ENCODE data around the gene UTP4.
"Not testable (repeated sequence)": the region's sequence is repeated elsewhere in the genome, so short reads cannot be mapped to it uniquely, and the experiment has no call there.

UTP4 gene

DNA sequence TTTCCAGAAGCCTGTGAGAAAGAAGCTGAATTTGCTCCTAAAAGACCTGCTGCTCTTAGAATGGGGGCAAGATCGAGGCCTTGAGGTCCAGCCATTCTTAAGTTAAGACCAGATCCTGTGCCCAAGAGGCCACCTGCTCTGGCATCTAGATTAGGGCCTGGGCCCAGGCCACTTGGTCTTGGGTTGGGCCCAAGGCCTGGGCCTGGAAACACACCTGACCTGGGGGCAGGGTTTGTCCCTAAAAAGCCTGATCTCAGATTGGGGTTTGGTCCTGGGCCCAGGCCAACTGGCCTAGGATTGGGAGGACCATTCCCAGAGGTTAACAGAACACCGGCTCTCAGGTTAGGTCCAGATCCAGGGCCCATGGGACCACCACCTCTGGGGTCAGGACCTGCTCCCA lies 12.9 kb upstream of the UTP4 start:
- Histone ChIP-seq H3K9ac (ENCODE audit: low read depth, low read length, poor library complexity) (no peak overlapping the region), H3K36me3 (replicated peaks in 1 of 2; ENCODE audit: control insufficient read depth in 2 of 2, insufficient read depth in 2 of 2, low read length in 2 of 2) (peaks cover 55 to 97% of the 10 kb centered on the region in 2 donors)

DNA sequence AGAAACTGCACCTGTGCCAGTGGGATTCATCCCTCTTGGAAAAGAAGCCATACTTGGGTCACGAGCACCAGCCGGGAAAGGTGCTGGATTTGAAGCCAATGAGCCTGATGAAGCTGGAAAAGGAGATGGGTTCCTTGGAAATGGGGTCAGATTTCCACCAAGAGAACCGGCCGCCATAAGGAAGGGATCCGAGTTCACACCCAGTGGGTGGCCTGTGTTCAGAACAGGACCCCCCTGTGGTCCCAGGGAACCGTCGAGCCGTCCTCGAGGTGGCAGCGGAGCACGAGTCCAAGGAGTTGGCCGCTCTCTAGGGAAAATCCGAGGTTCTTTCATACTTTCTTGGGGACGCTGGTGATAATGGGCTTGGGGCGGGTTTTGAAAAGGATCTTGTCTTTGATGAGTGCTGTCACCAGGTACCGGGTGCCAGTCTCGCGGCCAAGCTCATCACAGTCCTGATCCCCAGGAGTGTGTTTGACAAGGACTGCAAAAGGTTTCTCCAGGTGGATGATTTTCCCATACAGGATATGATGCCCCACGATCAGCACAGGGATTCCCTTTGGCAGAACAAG lies 12.3 kb upstream of the UTP4 start:
- no peak overlapping the region for H3K14ac ChIP-seq (ENCODE audit: low read length)
- no CpG with 5 or more reads among the region's 19 CpGs for WGBS, 2 donors (ENCODE audit: extremely low coverage in 2 of 2, insufficient read length in 2 of 2, insufficient replicate concordance in 1 of 2)
- no peak overlapping the region for H2BK5ac ChIP-seq (ENCODE audit: low read length)
- peaks cover 3% of the 10 kb centered on the region for H3K79me1 ChIP-seq (ENCODE audit: low read depth, low read length)
- no peaks in the 10 kb centered on the region for H3K27me3 ChIP-seq (ENCODE audit: control insufficient read depth in 3 of 3, insufficient read depth in 3 of 3, low read depth in 1 of 3, low read length in 3 of 3)
- peaks cover 0 to 17% of the 10 kb centered on the region in 2 donors for H3K9me3 ChIP-seq (replicated peaks in 1 of 2; ENCODE audit: control insufficient read depth in 2 of 2, insufficient read depth in 1 of 2, low read depth in 1 of 2, low read length in 2 of 2)
- no peak overlapping the region for H2AK5ac ChIP-seq (ENCODE audit: low read depth, low read length)
- no peak overlapping the region for H2BK120ac ChIP-seq (ENCODE audit: low read depth, low read length)
- H2AFZ ChIP-seq (ENCODE audit: low read length) = no peak overlapping the region
- DNase-seq (ENCODE audit: low spot score) = no peak
- no peak overlapping the region for H3K18ac ChIP-seq (ENCODE audit: low read length)
- no peak overlapping the region for H4K91ac ChIP-seq (ENCODE audit: low read depth, low read length, poor library complexity)
- H4K8ac ChIP-seq (ENCODE audit: low read depth, low read length) = no peak overlapping the region
- no peak overlapping the region for H2BK15ac ChIP-seq (ENCODE audit: low read length)
- H3K4me2 ChIP-seq (ENCODE audit: insufficient read depth, low read length, poor library complexity, severe bottlenecking) = no peak overlapping the region
- H2BK12ac ChIP-seq (ENCODE audit: low read length) = no peak overlapping the region
- no peaks in the 10 kb centered on the region for H3K4me1 ChIP-seq (ENCODE audit: control insufficient read depth in 2 of 2, insufficient read depth in 1 of 2, low read depth in 1 of 2, low read length in 2 of 2)
- no peak overlapping the region for H3K4ac ChIP-seq (ENCODE audit: low read length)
- no peak overlapping the region for H3K23ac ChIP-seq (ENCODE audit: low read depth, low read length, poor library complexity)
- H3K4me3 ChIP-seq (ENCODE audit: low read length in 2 of 2) = no peak overlapping the region
- H3K36me3 ChIP-seq (replicated peaks in 1 of 2; ENCODE audit: control insufficient read depth in 2 of 2, insufficient read depth in 2 of 2, low read length in 2 of 2) = peaks cover 51 to 96% of the 10 kb centered on the region in 2 donors
- no peak overlapping the region for H3K9ac ChIP-seq (ENCODE audit: low read depth, low read length, poor library complexity)
- H3K27ac ChIP-seq (replicated peaks; ENCODE audit: low read length) = no peak overlapping the region

More for the DNA sequence above, 12.9 kb upstream of the UTP4 start:
- no peak overlapping the region for H3K4ac ChIP-seq (ENCODE audit: low read length)
- no peak overlapping the region for H2AFZ ChIP-seq (ENCODE audit: low read length)
- H3K4me1 ChIP-seq (ENCODE audit: control insufficient read depth in 2 of 2, insufficient read depth in 1 of 2, low read depth in 1 of 2, low read length in 2 of 2) = no peaks in the 10 kb centered on the region
- H3K23ac ChIP-seq (ENCODE audit: low read depth, low read length, poor library complexity) = no peak overlapping the region
- H3K4me2 ChIP-seq (ENCODE audit: insufficient read depth, low read length, poor library complexity, severe bottlenecking) = no peak overlapping the region
- no peak overlapping the region for H3K27ac ChIP-seq (replicated peaks; ENCODE audit: low read length)
- H3K9me3 ChIP-seq (replicated peaks in 1 of 2; ENCODE audit: control insufficient read depth in 2 of 2, insufficient read depth in 1 of 2, low read depth in 1 of 2, low read length in 2 of 2) = peaks cover 0 to 17% of the 10 kb centered on the region in 2 donors
- no peak for DNase-seq (ENCODE audit: low spot score)
- no peak overlapping the region for H2BK12ac ChIP-seq (ENCODE audit: low read length)
- H3K18ac ChIP-seq (ENCODE audit: low read length) = no peak overlapping the region
- WGBS, 2 donors (ENCODE audit: extremely low coverage in 2 of 2, insufficient read length in 2 of 2, insufficient replicate concordance in 1 of 2) = no CpG with 5 or more reads among the region's 2 CpGs
- H3K14ac ChIP-seq (ENCODE audit: low read length) = no peak overlapping the region
- H2AK5ac ChIP-seq (ENCODE audit: low read depth, low read length) = no peak overlapping the region
- no peak overlapping the region for H4K91ac ChIP-seq (ENCODE audit: low read depth, low read length, poor library complexity)
- no peak overlapping the region for H2BK120ac ChIP-seq (ENCODE audit: low read depth, low read length)
- no peak overlapping the region for H2BK5ac ChIP-seq (ENCODE audit: low read length)
- H2BK15ac ChIP-seq (ENCODE audit: low read length) = no peak overlapping the region
- H3K4me3 ChIP-seq (ENCODE audit: low read length in 2 of 2) = no peak overlapping the region
- peaks cover 3% of the 10 kb centered on the region for H3K79me1 ChIP-seq (ENCODE audit: low read depth, low read length)
- H3K27me3 ChIP-seq (ENCODE audit: control insufficient read depth in 3 of 3, insufficient read depth in 3 of 3, low read depth in 1 of 3, low read length in 3 of 3) = no peaks in the 10 kb centered on the region
- H4K8ac ChIP-seq (ENCODE audit: low read depth, low read length) = no peak overlapping the region

DNA sequence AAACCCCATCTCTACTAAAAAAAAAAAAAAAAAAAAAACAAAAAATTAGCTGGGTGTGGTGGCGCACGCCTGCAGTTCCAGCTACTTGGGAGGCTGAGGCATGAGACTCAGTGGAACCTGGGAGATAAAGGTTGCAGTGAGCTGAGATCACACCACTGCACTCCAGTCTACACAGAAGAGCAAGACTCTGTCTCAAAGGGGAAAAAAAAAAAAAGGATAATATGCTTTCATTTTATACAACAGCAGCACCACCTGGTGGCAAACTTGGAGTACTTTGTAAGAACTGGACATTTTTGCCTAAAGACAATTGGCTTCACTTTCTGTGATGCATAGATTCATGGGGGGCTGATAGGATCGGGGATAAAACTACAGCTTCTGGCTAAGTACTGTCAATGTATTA lies 8.5 kb upstream of the UTP4 start:
- H3K9ac ChIP-seq (ENCODE audit: low read depth, low read length, poor library complexity) = no peak overlapping the region
- H3K4me3 ChIP-seq (ENCODE audit: low read length in 2 of 2) = no peak overlapping the region
- no peak overlapping the region for H3K4me2 ChIP-seq (ENCODE audit: insufficient read depth, low read length, poor library complexity, severe bottlenecking)
- H2BK5ac ChIP-seq (ENCODE audit: low read length) = no peak overlapping the region
- H3K27ac ChIP-seq (replicated peaks; ENCODE audit: low read length) = no peak overlapping the region
- H2BK15ac ChIP-seq (ENCODE audit: low read length) = no peak overlapping the region
- no peak overlapping the region for H3K23ac ChIP-seq (ENCODE audit: low read depth, low read length, poor library complexity)
- no peak overlapping the region for H2BK120ac ChIP-seq (ENCODE audit: low read depth, low read length)
- H2AK5ac ChIP-seq (ENCODE audit: low read depth, low read length) = no peak overlapping the region
- WGBS, 2 donors (ENCODE audit: extremely low coverage in 2 of 2, insufficient read length in 2 of 2, insufficient replicate concordance in 1 of 2) = no CpG with 5 or more reads among the region's 3 CpGs
- no peak overlapping the region for H3K18ac ChIP-seq (ENCODE audit: low read length)
- no peaks in the 10 kb centered on the region for H3K4me1 ChIP-seq (ENCODE audit: control insufficient read depth in 2 of 2, insufficient read depth in 1 of 2, low read depth in 1 of 2, low read length in 2 of 2)
- no peak overlapping the region for H4K91ac ChIP-seq (ENCODE audit: low read depth, low read length, poor library complexity)
- no peak overlapping the region for H2BK12ac ChIP-seq (ENCODE audit: low read length)
- H3K4ac ChIP-seq (ENCODE audit: low read length) = no peak overlapping the region
- H3K79me1 ChIP-seq (ENCODE audit: low read depth, low read length) = peaks cover 8% of the 10 kb centered on the region
- H4K8ac ChIP-seq (ENCODE audit: low read depth, low read length) = no peak overlapping the region
- DNase-seq (ENCODE audit: low spot score) = peak; percentile 57
- H3K9me3 ChIP-seq (replicated peaks in 1 of 2; ENCODE audit: control insufficient read depth in 2 of 2, insufficient read depth in 1 of 2, low read depth in 1 of 2, low read length in 2 of 2) = peaks cover 0 to 5% of the 10 kb centered on the region in 2 donors
- no peaks in the 10 kb centered on the region for H3K27me3 ChIP-seq (ENCODE audit: control insufficient read depth in 3 of 3, insufficient read depth in 3 of 3, low read depth in 1 of 3, low read length in 3 of 3)
- H2AFZ ChIP-seq (ENCODE audit: low read length) = no peak overlapping the region
- H3K14ac ChIP-seq (ENCODE audit: low read length) = no peak overlapping the region
- H3K36me3 ChIP-seq (replicated peaks in 1 of 2; ENCODE audit: control insufficient read depth in 2 of 2, insufficient read depth in 2 of 2, low read length in 2 of 2) = peaks cover 25 to 91% of the 10 kb centered on the region in 2 donors

DNA sequence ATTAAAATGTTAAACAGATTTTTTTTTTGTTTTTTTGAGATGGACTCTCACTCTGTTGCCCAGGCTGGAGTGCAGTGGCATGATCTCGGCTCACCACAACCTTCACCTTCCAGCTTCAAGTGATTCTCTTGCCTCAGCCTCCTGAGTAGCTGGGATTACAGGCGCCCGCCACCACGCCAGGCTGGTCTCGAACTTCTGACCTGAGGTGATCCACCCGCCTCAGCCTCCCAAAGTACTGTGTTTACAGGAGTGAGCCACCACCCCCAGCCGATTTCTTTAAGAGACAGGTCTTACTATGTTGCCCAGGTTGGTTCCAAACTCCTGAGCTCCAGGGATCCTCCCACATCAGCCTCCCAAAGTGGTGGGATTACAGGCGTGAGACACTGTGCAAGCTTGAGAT lies 8.0 kb upstream of the UTP4 start:
- not testable (repeated sequence) for H3K79me1 ChIP-seq (ENCODE audit: low read depth, low read length); H3K9me3 ChIP-seq (replicated peaks in 1 of 2; ENCODE audit: control insufficient read depth in 2 of 2, insufficient read depth in 1 of 2, low read depth in 1 of 2, low read length in 2 of 2); H3K4me2 ChIP-seq (ENCODE audit: insufficient read depth, low read length, poor library complexity, severe bottlenecking); H4K8ac ChIP-seq (ENCODE audit: low read depth, low read length); H3K4ac ChIP-seq (ENCODE audit: low read length); H3K27ac ChIP-seq (replicated peaks; ENCODE audit: low read length); H4K91ac ChIP-seq (ENCODE audit: low read depth, low read length, poor library complexity); H2BK12ac ChIP-seq (ENCODE audit: low read length); H3K18ac ChIP-seq (ENCODE audit: low read length); DNase-seq (ENCODE audit: low spot score); H2BK120ac ChIP-seq (ENCODE audit: low read depth, low read length); H2BK15ac ChIP-seq (ENCODE audit: low read length); H2AK5ac ChIP-seq (ENCODE audit: low read depth, low read length); H3K14ac ChIP-seq (ENCODE audit: low read length); H3K4me1 ChIP-seq (ENCODE audit: control insufficient read depth in 2 of 2, insufficient read depth in 1 of 2, low read depth in 1 of 2, low read length in 2 of 2); H3K27me3 ChIP-seq (ENCODE audit: control insufficient read depth in 3 of 3, insufficient read depth in 3 of 3, low read depth in 1 of 3, low read length in 3 of 3); H3K9ac ChIP-seq (ENCODE audit: low read depth, low read length, poor library complexity); H3K4me3 ChIP-seq (ENCODE audit: low read length in 2 of 2); H2BK5ac ChIP-seq (ENCODE audit: low read length); H2AFZ ChIP-seq (ENCODE audit: low read length); H3K23ac ChIP-seq (ENCODE audit: low read depth, low read length, poor library complexity)
- no CpG with 5 or more reads among the region's 8 CpGs for WGBS, 2 donors (ENCODE audit: extremely low coverage in 2 of 2, insufficient read length in 2 of 2, insufficient replicate concordance in 1 of 2)
- H3K36me3 ChIP-seq (replicated peaks in 1 of 2; ENCODE audit: control insufficient read depth in 2 of 2, insufficient read depth in 2 of 2, low read length in 2 of 2) = peaks cover 20 to 91% of the 10 kb centered on the region in 2 donors

Measured in neuronal stem cell (in vitro differentiated cells).